ENCODE measurements around the gene TAB2.

DNA sequence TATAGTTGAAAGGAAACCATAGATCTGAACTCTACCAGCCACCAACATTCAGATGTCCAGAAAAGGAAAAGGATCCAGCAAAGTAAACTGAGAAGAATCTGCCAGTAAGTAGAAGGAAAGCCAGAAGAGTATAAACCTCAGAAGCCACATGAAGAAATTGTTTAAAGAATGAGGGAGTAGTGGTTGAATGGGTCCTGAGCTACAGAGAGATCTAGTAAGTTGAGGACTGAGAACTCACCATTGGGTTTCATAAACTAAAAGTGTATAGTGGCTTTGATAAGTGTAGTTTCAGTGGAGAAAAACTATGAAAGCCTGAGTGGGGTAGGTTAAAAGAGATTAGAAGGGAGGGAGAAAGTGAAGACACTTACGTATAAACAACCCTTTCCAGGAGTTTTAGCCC lies 50.6 kb downstream of the TAB2 start:
- TF ChIP-seq, protein P1, sequence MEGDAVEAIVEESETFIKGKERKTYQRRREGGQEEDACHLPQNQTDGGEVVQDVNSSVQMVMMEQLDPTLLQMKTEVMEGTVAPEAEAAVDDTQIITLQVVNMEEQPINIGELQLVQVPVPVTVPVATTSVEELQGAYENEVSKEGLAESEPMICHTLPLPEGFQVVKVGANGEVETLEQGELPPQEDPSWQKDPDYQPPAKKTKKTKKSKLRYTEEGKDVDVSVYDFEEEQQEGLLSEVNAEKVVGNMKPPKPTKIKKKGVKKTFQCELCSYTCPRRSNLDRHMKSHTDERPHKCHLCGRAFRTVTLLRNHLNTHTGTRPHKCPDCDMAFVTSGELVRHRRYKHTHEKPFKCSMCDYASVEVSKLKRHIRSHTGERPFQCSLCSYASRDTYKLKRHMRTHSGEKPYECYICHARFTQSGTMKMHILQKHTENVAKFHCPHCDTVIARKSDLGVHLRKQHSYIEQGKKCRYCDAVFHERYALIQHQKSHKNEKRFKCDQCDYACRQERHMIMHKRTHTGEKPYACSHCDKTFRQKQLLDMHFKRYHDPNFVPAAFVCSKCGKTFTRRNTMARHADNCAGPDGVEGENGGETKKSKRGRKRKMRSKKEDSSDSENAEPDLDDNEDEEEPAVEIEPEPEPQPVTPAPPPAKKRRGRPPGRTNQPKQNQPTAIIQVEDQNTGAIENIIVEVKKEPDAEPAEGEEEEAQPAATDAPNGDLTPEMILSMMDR (IDR thresholded peaks at IDR 0.05), result no peak
- no peak for TF ChIP-seq POLR2A (IDR thresholded peaks at IDR 0.05)

Data from uterus (tissue), 2 donors.